HepG2 (cell line): ENCODE results near the gene SLC4A11. TPM values are rescaled to one million over a fixed set of nuclear protein-coding genes. Genes with fewer than 3 reads are reported as not detected.
A peak's percentile ranks its signal among the peaks of the same experiment; 100 is the strongest.

Experiments used
- FOXC1 ChIP-seq: sonication (generic); formaldehyde crosslinking; IDR thresholded peaks from 2 replicates; pipeline ENCODE4 v1.8.0; 2022; ENCODE audit warnings: mild to moderate bottlenecking, missing genetic modification reagents, borderline replicate concordance
- FOXO1 ChIP-seq: sonication (generic); formaldehyde crosslinking; IDR thresholded peaks from 2 replicates; pipeline ENCODE4 v1.4.0; 2020; ENCODE audit warnings: missing genetic modification reagents
- GABPA ChIP-seq, 2 experiments: IDR thresholded peaks; 2 replicates each; pipeline ENCODE4 v1.6.1; 2011 to 2016; ENCODE audit warnings: low read depth in 2 of 2, low read length in 1 of 2, missing biosample characterization in 1 of 2, missing genetic modification characterization in 1 of 2
- HDAC6 ChIP-seq: fragments of 200-600 bp; sonication (generic); IDR thresholded peaks from 2 replicates; pipeline ENCODE4 v1.7.0; 2017; ENCODE audit warnings: mild to moderate bottlenecking, antibody characterized with exemption, low read length, low read depth
- HOXA9 ChIP-seq: sonication (generic); formaldehyde crosslinking; IDR thresholded peaks from 2 replicates; pipeline ENCODE4 v1.8.1; 2022; ENCODE audit warnings: missing genetic modification reagents, mild to moderate bottlenecking, moderate library complexity, borderline replicate concordance
- KDM5A ChIP-seq: fragments of 200-600 bp; sonication (generic); IDR thresholded peaks from 2 replicates; pipeline ENCODE4 v1.7.0; 2018; ENCODE audit warnings: antibody characterized with exemption, mild to moderate bottlenecking, low read length, borderline replicate concordance
- KLF6 ChIP-seq: IDR thresholded peaks from 2 replicates; pipeline ENCODE4 v1.8.0; 2016; ENCODE audit warnings: missing biosample characterization, missing genetic modification reagents
- NR2F6 ChIP-seq, 2 experiments: IDR thresholded peaks; 2 replicates each; pipeline ENCODE4 v1.6.1; 2016; ENCODE audit warnings: antibody characterized with exemption in 1 of 2, mild to moderate bottlenecking in 1 of 2
- RARG ChIP-seq: sonication (generic); formaldehyde crosslinking; IDR thresholded peaks from 2 replicates; pipeline ENCODE4 v1.4.0; 2020; ENCODE audit warnings: low read depth, mild to moderate bottlenecking, missing genetic modification reagents
- RFX5 ChIP-seq: IDR thresholded peaks from 2 replicates; pipeline ENCODE4 v1.6.1; 2011; ENCODE audit warnings: low read depth, low read length, improper control_type of control experiment
- ZNF510 ChIP-seq: sonication (generic); formaldehyde crosslinking; IDR thresholded peaks from 2 replicates; pipeline ENCODE4 v1.4.0; 2020; ENCODE audit warnings: low read depth, mild to moderate bottlenecking, missing genetic modification reagents
- ZNF644 ChIP-seq: IDR thresholded peaks from 2 replicates; pipeline ENCODE4 v1.6.1; 2016; ENCODE audit warnings: low read depth
- ZSCAN21 ChIP-seq: sonication (generic); formaldehyde crosslinking; IDR thresholded peaks from 2 replicates; pipeline ENCODE4 v1.8.0; 2022; ENCODE audit warnings: mild to moderate bottlenecking, missing genetic modification reagents, moderate library complexity, borderline replicate concordance
- polyA plus RNA-seq, 8 experiments: library from polyadenylated mRNA; depleted of rRNA in 3 of 8; stranded (reverse) in 7 of 8; unstranded in 1 of 8; fragments of >200 nt; fragmentation: Illumina TruSeq in 4 of 8; extraction: Trizol in 4 of 8; gene quantifications; 2 replicates each; pipeline versions ENCODE4 v1.2.1 to v1.2.3, GENCODE V29; 2011 to 2016; ENCODE audit warnings: low read depth in 4 of 8, missing spikeins in 1 of 8, mixed read lengths in 1 of 8; ENCODE audit not compliant: insufficient read depth in 1 of 8
- total RNA-seq, 5 experiments: library from RNA; depleted of rRNA; stranded (reverse); fragments of >200 nt; fragmentation: Illumina TruSeq; extraction: Trizol; gene quantifications; 2 replicates each; pipeline ENCODE4 v1.2.3, GENCODE V29; 2016; ENCODE audit warnings: low read depth in 1 of 5
- TF ChIP-seq, protein P1 (sequence below): sonication (generic); formaldehyde crosslinking; IDR thresholded peaks from 2 replicates; pipeline ENCODE4 v1.4.0; 2020; ENCODE audit warnings: missing genetic modification reagents
- TF ChIP-seq, protein P2 (sequence below): sonication (generic); formaldehyde crosslinking; IDR thresholded peaks from 2 replicates; pipeline ENCODE4 v1.8.0; 2022; ENCODE audit warnings: mild to moderate bottlenecking, missing genetic modification reagents, moderate library complexity
- TF ChIP-seq, protein P3 (sequence below): sonication (generic); formaldehyde crosslinking; IDR thresholded peaks from 2 replicates; pipeline ENCODE4 v1.4.0; 2020; ENCODE audit warnings: low read depth, mild to moderate bottlenecking, missing genetic modification reagents
- TF ChIP-seq, protein P4 (sequence below): sonication (generic); formaldehyde crosslinking; IDR thresholded peaks from 2 replicates; pipeline ENCODE4 v1.4.0; 2020; ENCODE audit warnings: missing genetic modification reagents
- TF ChIP-seq, protein P5 (sequence below): sonication (generic); formaldehyde crosslinking; IDR thresholded peaks from 2 replicates; pipeline ENCODE4 v1.5.0; 2020; ENCODE audit warnings: mild to moderate bottlenecking, missing genetic modification reagents, borderline replicate concordance

Gene SLC4A11
- total and polyA plus RNA-seq, 2 of the 13 experiments (the other 11 are each of a cell fraction or from before 2014, with no cell fraction given), result 3.9 to 27.0 TPM

DNA sequence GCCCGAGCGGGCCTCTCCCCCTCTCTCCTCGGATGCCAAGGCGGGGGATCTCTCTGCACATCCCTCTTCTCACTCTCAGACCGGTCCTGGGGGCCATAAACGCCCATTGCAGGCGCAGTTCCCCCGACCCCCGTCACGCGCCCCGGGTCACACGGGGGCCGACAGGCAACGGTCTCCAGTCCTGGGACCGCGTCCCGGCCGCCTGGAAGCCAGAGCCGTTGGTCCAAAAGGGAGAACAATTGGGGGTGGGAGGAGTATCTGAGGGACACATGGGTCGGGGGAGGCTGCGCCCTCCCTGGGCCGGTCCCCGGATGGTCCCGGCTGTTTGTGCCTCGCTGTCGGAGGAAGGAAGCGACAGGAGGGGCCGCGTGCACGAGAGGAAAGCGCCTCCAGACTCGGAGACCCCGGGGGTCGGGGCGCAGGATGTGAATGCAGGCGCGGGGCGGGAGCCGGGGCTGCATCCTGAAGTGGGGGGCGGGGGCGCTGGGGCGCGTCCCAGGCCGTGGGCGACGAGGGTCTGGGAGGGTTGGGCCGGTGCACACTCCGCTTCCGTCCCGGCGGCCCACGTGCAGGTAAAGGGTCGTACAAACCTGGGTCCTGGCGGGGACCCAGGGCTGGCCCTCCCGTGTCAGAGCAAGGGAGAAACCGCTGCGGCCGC is 903 bp downstream of the SLC4A11 start (continued):
- no peak for TF ChIP-seq RFX5
- TF ChIP-seq, protein P1, sequence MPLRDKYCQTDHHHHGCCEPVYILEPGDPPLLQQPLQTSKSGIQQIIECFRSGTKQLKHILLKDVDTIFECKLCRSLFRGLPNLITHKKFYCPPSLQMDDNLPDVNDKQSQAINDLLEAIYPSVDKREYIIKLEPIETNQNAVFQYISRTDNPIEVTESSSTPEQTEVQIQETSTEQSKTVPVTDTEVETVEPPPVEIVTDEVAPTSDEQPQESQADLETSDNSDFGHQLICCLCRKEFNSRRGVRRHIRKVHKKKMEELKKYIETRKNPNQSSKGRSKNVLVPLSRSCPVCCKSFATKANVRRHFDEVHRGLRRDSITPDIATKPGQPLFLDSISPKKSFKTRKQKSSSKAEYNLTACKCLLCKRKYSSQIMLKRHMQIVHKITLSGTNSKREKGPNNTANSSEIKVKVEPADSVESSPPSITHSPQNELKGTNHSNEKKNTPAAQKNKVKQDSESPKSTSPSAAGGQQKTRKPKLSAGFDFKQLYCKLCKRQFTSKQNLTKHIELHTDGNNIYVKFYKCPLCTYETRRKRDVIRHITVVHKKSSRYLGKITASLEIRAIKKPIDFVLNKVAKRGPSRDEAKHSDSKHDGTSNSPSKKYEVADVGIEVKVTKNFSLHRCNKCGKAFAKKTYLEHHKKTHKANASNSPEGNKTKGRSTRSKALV (CRISPR knock-in tag), result no peak
- no peak for TF ChIP-seq NR2F6 (IDR thresholded peaks at IDR 0.05)
- TF ChIP-seq NR2F6 (CRISPR knock-in tag; IDR thresholded peaks at IDR 0.05), result no peak
- no peak for TF ChIP-seq HDAC6
- TF ChIP-seq ZNF510 (CRISPR knock-in tag), result 0 out of 2 replicates have a peak, but pooled peaks have one; percentile 86
- no peak for TF ChIP-seq ZNF644
- peak; percentile 24; the same call in 1 of the 2 replicates for TF ChIP-seq ZSCAN21
- TF ChIP-seq GABPA (IDR thresholded peaks at IDR 0.05; ENCODE audit: low read depth, low read length), result no peak
- no peak for TF ChIP-seq GABPA (CRISPR knock-in tag; IDR thresholded peaks at IDR 0.05; ENCODE audit: low read depth)
- TF ChIP-seq, protein P2, sequence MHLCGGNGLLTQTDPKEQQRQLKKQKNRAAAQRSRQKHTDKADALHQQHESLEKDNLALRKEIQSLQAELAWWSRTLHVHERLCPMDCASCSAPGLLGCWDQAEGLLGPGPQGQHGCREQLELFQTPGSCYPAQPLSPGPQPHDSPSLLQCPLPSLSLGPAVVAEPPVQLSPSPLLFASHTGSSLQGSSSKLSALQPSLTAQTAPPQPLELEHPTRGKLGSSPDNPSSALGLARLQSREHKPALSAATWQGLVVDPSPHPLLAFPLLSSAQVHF (CRISPR knock-in tag), result peak; percentile 43; the same call in 1 of the 2 replicates
- TF ChIP-seq, protein P3, sequence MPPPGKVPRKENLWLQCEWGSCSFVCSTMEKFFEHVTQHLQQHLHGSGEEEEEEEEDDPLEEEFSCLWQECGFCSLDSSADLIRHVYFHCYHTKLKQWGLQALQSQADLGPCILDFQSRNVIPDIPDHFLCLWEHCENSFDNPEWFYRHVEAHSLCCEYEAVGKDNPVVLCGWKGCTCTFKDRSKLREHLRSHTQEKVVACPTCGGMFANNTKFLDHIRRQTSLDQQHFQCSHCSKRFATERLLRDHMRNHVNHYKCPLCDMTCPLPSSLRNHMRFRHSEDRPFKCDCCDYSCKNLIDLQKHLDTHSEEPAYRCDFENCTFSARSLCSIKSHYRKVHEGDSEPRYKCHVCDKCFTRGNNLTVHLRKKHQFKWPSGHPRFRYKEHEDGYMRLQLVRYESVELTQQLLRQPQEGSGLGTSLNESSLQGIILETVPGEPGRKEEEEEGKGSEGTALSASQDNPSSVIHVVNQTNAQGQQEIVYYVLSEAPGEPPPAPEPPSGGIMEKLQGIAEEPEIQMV (CRISPR knock-in tag), result no peak
- no peak for TF ChIP-seq HOXA9 (CRISPR knock-in tag)
- TF ChIP-seq, protein P4, sequence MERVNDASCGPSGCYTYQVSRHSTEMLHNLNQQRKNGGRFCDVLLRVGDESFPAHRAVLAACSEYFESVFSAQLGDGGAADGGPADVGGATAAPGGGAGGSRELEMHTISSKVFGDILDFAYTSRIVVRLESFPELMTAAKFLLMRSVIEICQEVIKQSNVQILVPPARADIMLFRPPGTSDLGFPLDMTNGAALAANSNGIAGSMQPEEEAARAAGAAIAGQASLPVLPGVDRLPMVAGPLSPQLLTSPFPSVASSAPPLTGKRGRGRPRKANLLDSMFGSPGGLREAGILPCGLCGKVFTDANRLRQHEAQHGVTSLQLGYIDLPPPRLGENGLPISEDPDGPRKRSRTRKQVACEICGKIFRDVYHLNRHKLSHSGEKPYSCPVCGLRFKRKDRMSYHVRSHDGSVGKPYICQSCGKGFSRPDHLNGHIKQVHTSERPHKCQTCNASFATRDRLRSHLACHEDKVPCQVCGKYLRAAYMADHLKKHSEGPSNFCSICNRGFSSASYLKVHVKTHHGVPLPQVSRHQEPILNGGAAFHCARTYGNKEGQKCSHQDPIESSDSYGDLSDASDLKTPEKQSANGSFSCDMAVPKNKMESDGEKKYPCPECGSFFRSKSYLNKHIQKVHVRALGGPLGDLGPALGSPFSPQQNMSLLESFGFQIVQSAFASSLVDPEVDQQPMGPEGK (CRISPR knock-in tag), result no peak
- TF ChIP-seq FOXO1 (CRISPR knock-in tag), result peak; percentile 50
- TF ChIP-seq RARG (CRISPR knock-in tag), result no peak
- TF ChIP-seq KDM5A, result no peak
- TF ChIP-seq, protein P5, sequence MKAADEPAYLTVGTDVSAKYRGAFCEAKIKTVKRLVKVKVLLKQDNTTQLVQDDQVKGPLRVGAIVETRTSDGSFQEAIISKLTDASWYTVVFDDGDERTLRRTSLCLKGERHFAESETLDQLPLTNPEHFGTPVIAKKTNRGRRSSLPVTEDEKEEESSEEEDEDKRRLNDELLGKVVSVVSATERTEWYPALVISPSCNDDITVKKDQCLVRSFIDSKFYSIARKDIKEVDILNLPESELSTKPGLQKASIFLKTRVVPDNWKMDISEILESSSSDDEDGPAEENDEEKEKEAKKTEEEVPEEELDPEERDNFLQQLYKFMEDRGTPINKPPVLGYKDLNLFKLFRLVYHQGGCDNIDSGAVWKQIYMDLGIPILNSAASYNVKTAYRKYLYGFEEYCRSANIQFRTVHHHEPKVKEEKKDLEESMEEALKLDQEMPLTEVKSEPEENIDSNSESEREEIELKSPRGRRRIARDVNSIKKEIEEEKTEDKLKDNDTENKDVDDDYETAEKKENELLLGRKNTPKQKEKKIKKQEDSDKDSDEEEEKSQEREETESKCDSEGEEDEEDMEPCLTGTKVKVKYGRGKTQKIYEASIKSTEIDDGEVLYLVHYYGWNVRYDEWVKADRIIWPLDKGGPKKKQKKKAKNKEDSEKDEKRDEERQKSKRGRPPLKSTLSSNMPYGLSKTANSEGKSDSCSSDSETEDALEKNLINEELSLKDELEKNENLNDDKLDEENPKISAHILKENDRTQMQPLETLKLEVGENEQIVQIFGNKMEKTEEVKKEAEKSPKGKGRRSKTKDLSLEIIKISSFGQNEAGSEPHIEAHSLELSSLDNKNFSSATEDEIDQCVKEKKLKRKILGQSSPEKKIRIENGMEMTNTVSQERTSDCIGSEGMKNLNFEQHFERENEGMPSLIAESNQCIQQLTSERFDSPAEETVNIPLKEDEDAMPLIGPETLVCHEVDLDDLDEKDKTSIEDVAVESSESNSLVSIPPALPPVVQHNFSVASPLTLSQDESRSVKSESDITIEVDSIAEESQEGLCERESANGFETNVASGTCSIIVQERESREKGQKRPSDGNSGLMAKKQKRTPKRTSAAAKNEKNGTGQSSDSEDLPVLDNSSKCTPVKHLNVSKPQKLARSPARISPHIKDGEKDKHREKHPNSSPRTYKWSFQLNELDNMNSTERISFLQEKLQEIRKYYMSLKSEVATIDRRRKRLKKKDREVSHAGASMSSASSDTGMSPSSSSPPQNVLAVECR (CRISPR knock-in tag), result 0 out of 2 replicates have a peak, but pooled peaks have one; percentile 18
- TF ChIP-seq FOXC1, result no peak
- TF ChIP-seq KLF6 (CRISPR knock-in tag), result no peak; the same call in 1 of the 2 replicates
